HG03103 (cell line): ENCODE measurements around the gene RARS2.
"Not testable (repeated sequence)": the region's sequence is repeated elsewhere in the genome, so short reads cannot be mapped to it uniquely, and the experiment has no call there.

Source experiments
- ATAC-seq: cut with Tn5 transposase; IDR thresholded peaks from one replicate; pipeline ENCODE4 v1.9.1; 2021; ENCODE audit warnings: low read depth; ENCODE audit not compliant: unreplicated experiment

Gene RARS2

GRCh38 chr6:87504441-87504840 lies 85.3 kb downstream of the RARS2 start:
- no peak for ATAC-seq

- no peak for ATAC-seq
Measured at GRCh38 chr6:87501809-87502572, 87.8 kb downstream of the RARS2 start.

GRCh38 chr6:87498048-87498447 lies 91.7 kb downstream of the RARS2 start:
- no peak for ATAC-seq

GRCh38 chr6:87494761-87495422 lies 94.9 kb downstream of the RARS2 start:
- ATAC-seq: peak; percentile 69

GRCh38 chr6:87489326-87489725 lies 100.5 kb downstream of the RARS2 start:
- not testable (repeated sequence) for ATAC-seq

- no peak for ATAC-seq
Measured at GRCh38 chr6:87487555-87487954, 102.2 kb downstream of the RARS2 start.

- ATAC-seq: no peak
Measured at GRCh38 chr6:87484491-87484890, 105.3 kb downstream of the RARS2 start.

- ATAC-seq: no peak
Measured at GRCh38 chr6:87483929-87484328, 105.9 kb downstream of the RARS2 start.

GRCh38 chr6:87482366-87482765 lies 107.4 kb downstream of the RARS2 start:
- ATAC-seq: no peak

- no peak for ATAC-seq
Measured at GRCh38 chr6:87481931-87482330, 107.9 kb downstream of the RARS2 start.

- peak; percentile 66 for ATAC-seq
Measured at GRCh38 chr6:87473419-87473903, 116.3 kb downstream of the RARS2 start.

- ATAC-seq: peak; percentile 93
Measured at GRCh38 chr6:87472525-87473418, 117.0 kb downstream of the RARS2 start, which contains the start of gene SLC35A1. SLC35A1 (plus strand) TSS chr6:87472974; CDS start chr6:87473004, 30 bp downstream.

- no peak for ATAC-seq
Measured at GRCh38 chr6:87465051-87465450, 124.7 kb downstream of the RARS2 start.
